HuH-7 (cell line): ENCODE data around the gene PIGM.
"Not testable (repeated sequence)": the region's sequence is repeated elsewhere in the genome, so short reads cannot be mapped to it uniquely, and the experiment has no call there.

Source experiments
- DNase-seq: peaks from one replicate; pipeline ENCODE4 v3.0.0; 2011; ENCODE audit warnings: low spot score

PIGM gene

GRCh38 chr1:160061369-160062229 lies 29.8 kb upstream of the PIGM start:
- no peak for DNase-seq

- no peak for DNase-seq
These were observed 26.3 kb upstream of the PIGM start for GRCh38 chr1:160058087-160058486.

GRCh38 chr1:160056648-160057169 lies 24.9 kb upstream of the PIGM start:
- DNase-seq, result no peak

- DNase-seq, result no peak
These were observed 22.0 kb upstream of the PIGM start for GRCh38 chr1:160053548-160054365.

- no peak for DNase-seq
These were observed 21.1 kb upstream of the PIGM start for GRCh38 chr1:160052936-160053335.

GRCh38 chr1:160050619-160051018 lies 18.8 kb upstream of the PIGM start:
- DNase-seq, result no peak

GRCh38 chr1:160050182-160050581 lies 18.4 kb upstream of the PIGM start:
- DNase-seq, result not testable (repeated sequence)

- no peak for DNase-seq
These were observed 17.3 kb upstream of the PIGM start for GRCh38 chr1:160049101-160049500.

- DNase-seq, result no peak
These were observed 16.5 kb upstream of the PIGM start for GRCh38 chr1:160048335-160048734.

- no peak for DNase-seq
These were observed 15.6 kb upstream of the PIGM start for GRCh38 chr1:160047111-160047991.

- peak; percentile 32 for DNase-seq
These were observed 14.8 kb upstream of the PIGM start for GRCh38 chr1:160046494-160047110.

GRCh38 chr1:160045653-160046052 lies 13.9 kb upstream of the PIGM start:
- DNase-seq, result no peak

- DNase-seq, result no peak
These were observed 11.8 kb upstream of the PIGM start for GRCh38 chr1:160043543-160043942.

- no peak for DNase-seq
These were observed 8.7 kb upstream of the PIGM start for GRCh38 chr1:160040476-160040875.

GRCh38 chr1:160032165-160032820 lies 503 bp upstream of the PIGM start:
- peak; percentile 14 for DNase-seq

- no peak for DNase-seq
These were observed 979 bp downstream of the PIGM start for GRCh38 chr1:160030657-160031364.

- no peak for DNase-seq
These were observed 3.4 kb downstream of the PIGM start for GRCh38 chr1:160028426-160028825.

- no peak for DNase-seq
These were observed 6.5 kb downstream of the PIGM start for GRCh38 chr1:160025314-160025713.

GRCh38 chr1:160024195-160024905 lies 7.4 kb downstream of the PIGM start:
- DNase-seq, result no peak
